Left kidney (tissue), 8 donors: ENCODE data around the gene DTX2. TPM values are rescaled to one million over a fixed set of nuclear protein-coding genes. Genes with fewer than 3 reads are reported as not detected.
A peak's percentile ranks its signal among the peaks of the same experiment; 100 is the strongest.
"Not testable (repeated sequence)": the region's sequence is repeated elsewhere in the genome, so short reads cannot be mapped to it uniquely, and the experiment has no call there.

Experiments used
- DNase-seq: peaks from one replicate; pipeline ENCODE4 v3.0.0-alpha.2; 2013
- long read RNA-seq, 8 donors: transcript quantifications; one replicate each; lab custom pipeline, GENCODE V29; 2026
- polyA plus RNA-seq: library from polyadenylated mRNA; unstranded; fragments of 120-200 nt; gene quantifications from one replicate; pipeline ENCODE4 v1.2.1, GENCODE V29; 2013; ENCODE audit not compliant: insufficient read length

DTX2 gene
- 6.8 TPM for polyA plus RNA-seq
- long read RNA-seq, donor 1, partial matches to known transcripts = 0 of 3 reads
- long read RNA-seq, donor 1, other reads (novel, unspliced or antisense) = 0 of 3 reads
- long read RNA-seq, donor 2, partial matches to known transcripts = 0 of 3 reads
- long read RNA-seq, donor 2, other reads (novel, unspliced or antisense) = 0 of 3 reads
- long read RNA-seq, donor 3 = 0 reads
- long read RNA-seq, donor 4 = 0 reads
- long read RNA-seq, donor 5 = 0 reads
- long read RNA-seq, donor 6, partial matches to known transcripts = 0 of 1 reads
- long read RNA-seq, donor 6, other reads (novel, unspliced or antisense) = 0 of 1 reads
- long read RNA-seq, donor 7, partial matches to known transcripts = 0 of 2 reads
- long read RNA-seq, donor 7, other reads (novel, unspliced or antisense) = 0 of 2 reads
- long read RNA-seq, donor 8, partial matches to known transcripts = 0 of 1 reads
- long read RNA-seq, donor 8, other reads (novel, unspliced or antisense) = 0 of 1 reads

- not testable (repeated sequence) for DNase-seq
These were observed at the start of gene DTX2 for GRCh38 chr7:76461464-76462101. Gene DTX2 (plus strand): TSS chr7:76461709. CDS start chr7:76480510, 18,801 bp downstream.

- DNase-seq = no peak
These were observed 49.3 kb upstream of the DTX2 start for GRCh38 chr7:76412249-76412648.

- DNase-seq = not testable (repeated sequence)
These were observed 43.7 kb upstream of the DTX2 start for GRCh38 chr7:76417654-76418310.

- DNase-seq = not testable (repeated sequence)
These were observed 40.4 kb upstream of the DTX2 start for GRCh38 chr7:76421097-76421496.

GRCh38 chr7:76423666-76424412 is 37.7 kb upstream of the DTX2 start:
- no peak for DNase-seq

GRCh38 chr7:76424413-76425111 is 36.9 kb upstream of the DTX2 start, which contains the start of gene ZP3:
Gene ZP3 (plus strand): TSS chr7:76424950. CDS start chr7:76424965, 15 bp downstream.
- DNase-seq = no peak

- no peak for DNase-seq
These were observed 36.4 kb upstream of the DTX2 start for GRCh38 chr7:76425156-76425555.

- not testable (repeated sequence) for DNase-seq
These were observed 36.0 kb upstream of the DTX2 start for GRCh38 chr7:76425558-76425957.

GRCh38 chr7:76426246-76426645 is 35.3 kb upstream of the DTX2 start:
- no peak for DNase-seq

GRCh38 chr7:76427635-76428034 is 33.9 kb upstream of the DTX2 start:
- no peak for DNase-seq

GRCh38 chr7:76428149-76428823 is 33.2 kb upstream of the DTX2 start:
- no peak for DNase-seq

GRCh38 chr7:76428868-76429805 is 32.4 kb upstream of the DTX2 start:
- no peak for DNase-seq

GRCh38 chr7:76430211-76430610 is 31.3 kb upstream of the DTX2 start:
- DNase-seq = no peak

GRCh38 chr7:76430836-76431235 is 30.7 kb upstream of the DTX2 start:
- DNase-seq = no peak

- DNase-seq = peak; percentile 74
These were observed 23.6 kb upstream of the DTX2 start for GRCh38 chr7:76437873-76438272.

- not testable (repeated sequence) for DNase-seq
These were observed 22.2 kb upstream of the DTX2 start for GRCh38 chr7:76439120-76439888.

- not testable (repeated sequence) for DNase-seq
These were observed 21.1 kb upstream of the DTX2 start for GRCh38 chr7:76440404-76440803.

GRCh38 chr7:76441792-76442191 is 19.7 kb upstream of the DTX2 start:
- not testable (repeated sequence) for DNase-seq
